ENCODE data around the gene GPI. TPM values are rescaled to one million over a fixed set of nuclear protein-coding genes. Genes with fewer than 3 reads are reported as not detected.
A peak's percentile ranks its signal among the peaks of the same experiment; 100 is the strongest.

Gene GPI
- total and polyA plus RNA-seq, 2 of the 13 experiments (the other 11 are each of a cell fraction or from before 2014, with no cell fraction given): 147 to 167 TPM

GRCh38 chr19:34359140-34359953 is 5.6 kb upstream of the GPI start (continued):
- TF ChIP-seq ZNF124 (CRISPR knock-in tag; IDR thresholded peaks at IDR 0.05): peak; percentile 70
- no peak for TF ChIP-seq MYNN (CRISPR knock-in tag; IDR thresholded peaks at IDR 0.05; ENCODE audit: low read depth)
- no peak for TF ChIP-seq ZBTB8A (CRISPR knock-in tag; IDR thresholded peaks at IDR 0.05; ENCODE audit: borderline replicate concordance, low read depth)
- TF ChIP-seq ZMYM4 (CRISPR knock-in tag; IDR thresholded peaks at IDR 0.05): peak; percentile 79
- 0 out of 2 replicates have a peak, but pooled peaks have one; percentile 46 for TF ChIP-seq DNMT1 (CRISPR knock-in tag; IDR thresholded peaks at IDR 0.05)
- TF ChIP-seq ZNF746 (CRISPR knock-in tag; IDR thresholded peaks at IDR 0.05): peak; percentile 63; the same call in 1 of the 2 replicates
- no peak for TF ChIP-seq ZNF766 (CRISPR knock-in tag; IDR thresholded peaks at IDR 0.05; ENCODE audit: borderline replicate concordance)
- TF ChIP-seq IKZF4 (CRISPR knock-in tag; IDR thresholded peaks at IDR 0.05; ENCODE audit: borderline replicate concordance, low read depth, not compliant biosample characterization): no peak
- TF ChIP-seq, protein P1, sequence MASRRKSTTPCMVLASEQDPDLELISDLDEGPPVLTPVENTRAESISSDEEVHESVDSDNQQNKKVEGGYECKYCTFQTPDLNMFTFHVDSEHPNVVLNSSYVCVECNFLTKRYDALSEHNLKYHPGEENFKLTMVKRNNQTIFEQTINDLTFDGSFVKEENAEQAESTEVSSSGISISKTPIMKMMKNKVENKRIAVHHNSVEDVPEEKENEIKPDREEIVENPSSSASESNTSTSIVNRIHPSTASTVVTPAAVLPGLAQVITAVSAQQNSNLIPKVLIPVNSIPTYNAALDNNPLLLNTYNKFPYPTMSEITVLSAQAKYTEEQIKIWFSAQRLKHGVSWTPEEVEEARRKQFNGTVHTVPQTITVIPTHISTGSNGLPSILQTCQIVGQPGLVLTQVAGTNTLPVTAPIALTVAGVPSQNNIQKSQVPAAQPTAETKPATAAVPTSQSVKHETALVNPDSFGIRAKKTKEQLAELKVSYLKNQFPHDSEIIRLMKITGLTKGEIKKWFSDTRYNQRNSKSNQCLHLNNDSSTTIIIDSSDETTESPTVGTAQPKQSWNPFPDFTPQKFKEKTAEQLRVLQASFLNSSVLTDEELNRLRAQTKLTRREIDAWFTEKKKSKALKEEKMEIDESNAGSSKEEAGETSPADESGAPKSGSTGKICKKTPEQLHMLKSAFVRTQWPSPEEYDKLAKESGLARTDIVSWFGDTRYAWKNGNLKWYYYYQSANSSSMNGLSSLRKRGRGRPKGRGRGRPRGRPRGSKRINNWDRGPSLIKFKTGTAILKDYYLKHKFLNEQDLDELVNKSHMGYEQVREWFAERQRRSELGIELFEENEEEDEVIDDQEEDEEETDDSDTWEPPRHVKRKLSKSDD (CRISPR knock-in tag; IDR thresholded peaks at IDR 0.05; ENCODE audit: low read depth): peak; percentile 79; the same call in 1 of the 2 replicates
- TF ChIP-seq, protein P2, sequence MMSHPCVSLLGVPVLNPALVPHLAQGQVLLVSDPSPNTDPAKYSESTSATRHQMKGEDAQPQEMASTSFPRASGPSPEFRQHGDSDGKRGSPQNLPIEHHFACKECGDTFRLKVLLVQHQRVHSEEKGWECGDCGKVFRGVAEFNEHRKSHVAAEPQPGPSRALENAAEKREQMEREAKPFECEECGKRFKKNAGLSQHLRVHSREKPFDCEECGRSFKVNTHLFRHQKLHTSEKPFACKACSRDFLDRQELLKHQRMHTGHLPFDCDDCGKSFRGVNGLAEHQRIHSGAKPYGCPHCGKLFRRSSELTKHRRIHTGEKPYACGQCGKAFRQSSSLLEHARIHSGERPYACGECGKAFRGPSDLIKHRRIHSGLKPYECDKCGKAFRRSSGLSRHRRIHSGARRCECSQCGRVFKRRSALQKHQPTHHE (CRISPR knock-in tag; IDR thresholded peaks at IDR 0.05; ENCODE audit: borderline replicate concordance): no peak
- no peak for TF ChIP-seq SMARCE1 (IDR thresholded peaks at IDR 0.05; ENCODE audit: borderline replicate concordance)
- TF ChIP-seq CSRNP2 (CRISPR knock-in tag; conservative IDR thresholded peaks at IDR 0.05; ENCODE audit: low read depth): no peak
- TF ChIP-seq ZNF335 (CRISPR knock-in tag; IDR thresholded peaks at IDR 0.05): peak; percentile 70; the same call in 1 of the 2 replicates
- TF ChIP-seq RBM39 (IDR thresholded peaks at IDR 0.05; ENCODE audit: low read depth, low read length, poor library complexity, severe bottlenecking): no peak
- no peak for TF ChIP-seq ZNF703 (CRISPR knock-in tag; IDR thresholded peaks at IDR 0.05; ENCODE audit: borderline replicate concordance)
- TF ChIP-seq CENPBD1 (CRISPR knock-in tag; IDR thresholded peaks at IDR 0.05; ENCODE audit: borderline replicate concordance, low read depth): no peak
- TF ChIP-seq ZSCAN12 (CRISPR knock-in tag; IDR thresholded peaks at IDR 0.05): no peak
- no peak for TF ChIP-seq ZNF557 (CRISPR knock-in tag; IDR thresholded peaks at IDR 0.05)
- TF ChIP-seq ZBTB2 (CRISPR knock-in tag; IDR thresholded peaks at IDR 0.05; ENCODE audit: low read depth): peak; percentile 96
- TF ChIP-seq DR1 (CRISPR knock-in tag; IDR thresholded peaks at IDR 0.05): peak; percentile 46; the same call in 1 of the 2 replicates
- TF ChIP-seq YEATS4 (CRISPR knock-in tag; IDR thresholded peaks at IDR 0.05; ENCODE audit: borderline replicate concordance): peak; percentile 96; the same call in 1 of the 2 replicates
